ENCODE results near the gene PPP2R3A.
"Not testable (repeated sequence)": the region's sequence is repeated elsewhere in the genome, so short reads cannot be mapped to it uniquely, and the experiment has no call there.

The PPP2R3A gene

GRCh38 chr3:136038668-136039067, 73.1 kb downstream of the PPP2R3A start:
- DNase-seq: no peak

GRCh38 chr3:136042608-136043221, 77.2 kb downstream of the PPP2R3A start:
- DNase-seq: no peak

GRCh38 chr3:136044980-136045745, 79.6 kb downstream of the PPP2R3A start:
- no peak for DNase-seq

DNA sequence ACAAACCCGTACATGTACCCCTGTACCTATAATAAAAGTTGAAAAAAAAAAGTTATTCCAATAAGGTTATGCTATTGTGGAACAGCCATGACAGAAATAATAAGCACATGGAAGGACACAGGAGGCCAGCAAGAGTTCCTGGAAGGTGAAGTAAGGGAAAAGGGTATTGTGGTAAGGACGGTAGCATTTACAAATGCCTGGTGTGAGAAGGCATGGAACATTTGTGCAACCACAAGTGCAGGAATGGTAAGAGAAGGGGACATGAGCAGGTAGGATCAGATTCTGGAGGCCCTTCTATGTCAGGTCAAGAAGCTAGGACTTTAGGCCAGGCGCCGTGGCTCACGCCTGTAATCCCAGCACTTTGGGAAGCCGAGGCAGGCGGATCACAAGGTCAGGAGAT, 82.5 kb downstream of the PPP2R3A start:
- no peak for DNase-seq

DNA sequence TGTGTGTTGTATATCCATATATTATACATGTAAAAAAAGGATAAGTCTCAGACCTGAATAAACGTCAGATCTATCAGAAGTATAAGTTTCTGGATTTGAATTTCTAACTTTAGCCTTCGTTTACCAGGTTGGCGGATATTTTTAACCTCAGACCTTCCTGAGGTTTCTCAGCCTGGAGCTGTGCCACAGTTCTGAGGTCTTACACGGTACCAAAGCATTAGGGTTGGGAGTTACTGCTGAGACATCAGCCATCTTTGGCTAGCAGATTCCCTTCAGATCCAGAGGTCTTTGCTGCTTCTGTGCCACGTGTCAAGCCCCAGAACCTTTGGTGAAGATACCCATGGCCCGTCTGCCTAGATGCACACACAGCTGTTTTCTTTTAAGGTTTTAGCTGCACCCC, 84.7 kb downstream of the PPP2R3A start:
- no peak for DNase-seq

DNA sequence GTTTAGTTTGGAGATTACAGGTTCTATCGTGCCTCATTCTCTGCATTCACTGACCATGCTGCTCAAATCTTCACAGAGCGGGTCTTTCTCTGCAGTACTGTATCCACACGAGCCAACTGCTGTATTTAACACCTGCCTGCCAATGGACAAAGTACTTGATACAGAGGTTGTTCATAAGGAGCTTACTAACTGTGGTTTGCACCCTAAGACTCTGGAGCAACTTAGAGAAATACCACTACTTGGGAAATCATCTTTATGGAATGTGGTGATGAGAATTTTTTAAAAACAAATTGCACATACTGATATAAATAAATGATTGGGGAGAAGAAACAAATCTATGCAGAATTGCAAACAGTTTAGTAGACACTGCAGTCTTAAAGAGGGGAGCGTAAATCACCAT, 90.0 kb downstream of the PPP2R3A start:
- no peak for DNase-seq

DNA sequence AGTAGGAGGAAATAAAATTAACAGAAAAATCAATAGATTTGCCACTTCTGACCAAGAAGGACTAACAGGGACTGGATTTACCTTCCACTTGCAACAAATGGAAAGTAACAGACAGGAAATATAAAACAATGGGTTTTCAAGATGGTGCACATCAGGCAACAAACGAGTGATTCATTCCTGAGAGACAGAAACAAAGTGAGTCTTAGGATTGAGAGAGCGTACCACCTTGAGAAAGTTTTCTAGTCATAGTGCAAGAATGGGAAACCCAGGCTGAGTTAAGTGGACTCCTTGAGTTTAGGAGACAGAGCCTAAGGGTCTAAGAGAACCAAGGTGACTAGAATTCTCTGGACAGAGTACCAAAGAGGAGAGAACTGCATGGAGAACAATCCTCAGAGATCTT, 101.7 kb downstream of the PPP2R3A start:
- DNase-seq: no peak

DNA sequence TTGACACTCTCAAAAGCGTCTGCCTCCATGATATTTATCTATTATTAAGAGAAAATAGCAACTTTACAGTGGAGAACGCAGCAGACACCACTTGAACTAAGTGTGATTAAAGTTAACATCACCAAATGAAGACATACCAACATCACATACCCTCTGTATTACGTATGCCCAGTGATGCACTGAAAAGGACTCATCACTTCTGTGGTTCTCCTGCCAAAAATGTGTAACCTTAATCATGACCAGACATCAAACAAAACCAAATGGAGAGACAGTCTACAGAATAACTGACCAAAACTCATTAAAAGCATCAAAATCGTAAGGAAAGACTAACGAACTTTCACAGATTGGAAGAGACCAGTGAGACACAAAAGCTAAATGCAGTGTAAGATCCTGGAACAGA, 103.2 kb downstream of the PPP2R3A start:
- DNase-seq: no peak

- DNase-seq: no peak
These were observed 104.4 kb downstream of the PPP2R3A start for GRCh38 chr3:136069933-136070332.

DNA sequence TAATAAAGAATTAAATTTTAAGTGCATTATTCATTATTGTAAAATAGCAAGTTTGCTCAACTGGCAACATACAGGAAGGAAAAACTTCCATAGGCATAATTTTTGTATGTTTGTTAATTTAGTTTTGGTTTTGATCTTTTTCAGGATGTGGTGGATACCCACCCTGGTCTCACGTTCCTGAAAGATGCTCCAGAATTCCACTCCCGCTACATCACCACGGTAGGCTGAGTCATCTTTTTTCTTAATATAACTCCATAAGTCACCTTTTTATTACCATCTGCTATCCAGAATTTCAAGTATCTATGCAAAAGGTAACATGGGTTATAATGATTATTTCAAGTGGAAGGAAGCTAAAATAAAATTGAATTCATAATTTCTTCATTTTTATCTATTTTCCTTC, 104.8 kb downstream of the PPP2R3A start:
- DNase-seq: peak; percentile 15

DNA sequence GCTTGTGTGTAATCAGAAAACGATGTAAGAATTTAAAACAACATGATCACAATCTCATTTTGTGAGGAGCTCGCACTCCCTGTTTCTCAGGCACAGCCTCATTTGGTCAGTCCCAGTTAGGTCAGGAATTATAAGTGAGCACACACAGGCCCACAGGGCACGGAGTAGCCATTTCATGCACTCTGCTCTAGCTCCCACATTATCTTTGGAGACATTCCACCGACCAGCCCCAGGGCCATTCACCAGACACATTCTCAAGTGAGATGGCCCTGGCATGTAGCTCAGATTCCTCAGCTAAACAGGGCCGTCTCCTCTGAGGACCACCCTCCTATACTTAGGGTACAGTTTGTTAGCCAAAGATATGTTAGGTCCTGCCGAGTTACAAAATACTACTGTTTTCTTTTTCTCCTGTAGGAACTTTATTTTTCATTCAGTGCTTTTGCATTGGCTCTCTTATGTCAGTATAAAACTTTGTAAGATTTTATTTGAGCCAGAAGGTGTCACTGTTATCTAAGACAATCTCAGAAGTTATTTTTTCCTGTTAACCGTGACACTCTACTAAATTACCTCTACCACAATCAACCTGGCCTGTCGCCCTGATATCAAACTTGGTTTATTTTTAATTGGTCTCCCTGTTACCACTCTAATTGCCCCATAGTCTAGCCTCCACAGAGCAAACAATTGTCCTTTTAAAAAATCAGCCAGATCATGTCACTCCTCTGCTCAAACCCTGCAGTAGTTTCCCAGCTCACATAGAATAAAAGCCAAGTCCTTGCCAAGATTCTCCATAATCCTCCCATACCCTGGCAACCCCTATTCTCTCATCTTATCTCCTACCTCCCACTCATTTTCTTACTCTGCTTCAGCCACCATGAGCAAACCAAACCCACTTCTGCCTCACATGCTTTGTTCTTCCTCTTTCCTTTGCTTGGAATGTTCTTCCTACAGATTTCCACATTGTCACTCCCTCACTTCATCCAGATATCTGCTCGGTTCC, 105.7 kb downstream of the PPP2R3A start:
- peak; percentile 8 for DNase-seq

GRCh38 chr3:136074546-136075170, 109.1 kb downstream of the PPP2R3A start:
- DNase-seq: no peak

GRCh38 chr3:136075218-136075808, 109.8 kb downstream of the PPP2R3A start:
- peak; percentile 15 for DNase-seq

- DNase-seq: no peak
These were observed 110.3 kb downstream of the PPP2R3A start for GRCh38 chr3:136075811-136076210.

GRCh38 chr3:136078421-136079364, 113.2 kb downstream of the PPP2R3A start:
- no peak for DNase-seq

GRCh38 chr3:136083641-136084382, 118.3 kb downstream of the PPP2R3A start:
- not testable (repeated sequence) for DNase-seq

DNA sequence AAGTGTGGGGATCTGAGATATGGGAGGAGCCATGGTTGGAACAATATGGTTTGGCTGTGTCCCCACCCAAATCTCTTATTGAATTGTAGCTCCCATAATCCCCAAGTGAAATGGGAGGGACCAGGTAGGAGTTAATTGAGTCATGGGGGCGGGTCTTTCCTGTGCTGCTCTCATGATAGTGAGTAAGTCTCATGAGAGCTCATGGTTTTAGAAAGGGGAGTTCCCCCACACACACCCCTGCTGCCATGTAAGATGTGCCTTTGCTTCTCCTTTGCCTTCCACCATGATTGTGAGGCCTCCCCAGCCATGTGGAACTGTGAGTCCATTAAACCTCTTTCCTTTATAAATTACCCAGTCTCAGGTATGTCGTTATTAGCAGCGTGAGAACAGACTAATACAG, 119.5 kb downstream of the PPP2R3A start:
- DNase-seq: not testable (repeated sequence)

DNA sequence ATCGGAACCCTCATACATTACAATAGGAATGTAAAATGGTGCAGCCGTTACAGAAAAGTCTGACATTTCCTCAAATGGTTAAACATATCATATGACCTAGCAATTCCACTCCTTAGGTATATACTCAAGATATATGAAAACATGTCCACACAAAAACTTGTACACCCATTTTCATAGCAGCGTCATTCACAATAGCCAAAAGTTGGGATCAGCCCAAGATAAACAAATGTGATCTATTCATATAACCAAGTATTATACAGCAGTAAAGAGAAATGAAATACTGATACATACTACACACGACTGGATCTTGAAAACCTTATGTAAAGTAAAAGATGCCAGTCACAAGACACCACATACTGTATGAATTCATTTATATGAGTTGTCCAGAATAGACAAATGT, 128.2 kb downstream of the PPP2R3A start:
- no peak for DNase-seq

- DNase-seq: no peak
These were observed 139.5 kb downstream of the PPP2R3A start for GRCh38 chr3:136105044-136105443.

DNA sequence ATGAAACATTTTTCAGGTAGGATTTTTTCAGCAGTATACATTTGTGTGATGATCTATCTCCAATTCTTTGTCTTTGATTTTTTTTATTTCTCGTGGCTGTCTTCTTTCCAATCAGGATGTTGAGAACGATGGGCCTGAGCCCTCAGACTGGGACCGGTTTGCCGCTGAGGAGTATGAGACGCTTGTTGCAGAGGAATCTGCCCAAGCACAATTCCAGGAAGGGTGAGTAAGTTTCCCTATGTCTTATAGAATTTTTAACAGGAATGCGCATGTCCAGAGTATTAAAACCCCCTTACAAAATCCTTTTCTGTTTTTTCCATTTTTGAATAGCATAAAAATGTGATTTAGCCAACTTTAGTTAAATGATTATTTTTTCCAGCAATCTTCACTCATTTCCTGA, 140.6 kb downstream of the PPP2R3A start:
- no peak for DNase-seq

DNA sequence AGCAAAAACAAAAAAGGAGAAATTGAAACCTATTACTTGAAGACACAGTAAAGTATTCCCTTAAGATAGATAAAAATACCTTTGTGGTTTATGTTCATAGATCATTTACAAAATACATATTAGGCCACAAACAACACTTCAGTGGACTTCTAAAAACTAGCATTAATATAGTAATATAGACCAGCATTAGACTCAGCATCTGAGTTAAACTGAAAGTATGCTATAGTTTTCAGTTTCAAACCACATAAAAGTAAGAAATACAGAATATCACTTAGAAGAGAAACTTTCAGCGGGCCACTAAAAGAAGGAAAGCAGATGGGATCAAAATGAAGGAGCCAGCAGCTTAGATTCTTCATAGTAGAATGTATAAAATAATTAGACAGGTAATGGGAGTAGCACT, 144.0 kb downstream of the PPP2R3A start:
- DNase-seq: no peak

Data from T1000 (cell line).